Measurements from ENCODE around the gene ARFIP1. TPM values are rescaled to one million over a fixed set of nuclear protein-coding genes. Genes with fewer than 3 reads are reported as not detected.

Gene ARFIP1
- total RNA-seq, 1 donor from 2014 or later, result 32.5 TPM

DNA sequence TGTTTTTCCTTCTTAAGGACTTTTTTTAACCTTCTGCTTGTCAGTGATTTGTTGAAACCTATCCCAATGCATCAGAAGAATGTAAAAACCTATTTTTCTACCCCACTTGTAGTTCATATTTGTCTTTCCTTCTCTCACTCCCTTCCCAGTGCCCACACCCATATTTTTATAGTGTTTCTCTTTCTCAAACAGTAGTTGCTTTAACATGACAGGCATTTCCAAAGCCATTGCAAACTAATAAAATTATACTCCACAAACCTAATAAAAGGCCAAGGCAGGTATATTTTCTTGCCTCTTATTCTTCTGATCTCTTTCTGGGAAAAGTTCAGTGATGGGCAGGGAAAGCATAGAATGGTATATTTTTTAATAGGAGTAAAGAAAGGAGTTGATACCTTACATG, 120.6 kb downstream of the ARFIP1 start:
- no peaks in the 10 kb centered on the region for H3K27me3 Mint-ChIP-seq
- H3K4me1 Mint-ChIP-seq (ENCODE audit: unreplicated experiment), result no peaks in the 10 kb centered on the region
- H3K9me3 Mint-ChIP-seq, result no peaks in the 10 kb centered on the region
- no peak for DNase-seq (ENCODE audit: extremely low spot score, unreplicated experiment)
- peaks cover 29% of the 10 kb centered on the region for H3K36me3 Mint-ChIP-seq
- H3K4me3 Mint-ChIP-seq, result no peak overlapping the region
- H3K27ac Mint-ChIP-seq, result no peak overlapping the region
- TF ChIP-seq, protein P1, sequence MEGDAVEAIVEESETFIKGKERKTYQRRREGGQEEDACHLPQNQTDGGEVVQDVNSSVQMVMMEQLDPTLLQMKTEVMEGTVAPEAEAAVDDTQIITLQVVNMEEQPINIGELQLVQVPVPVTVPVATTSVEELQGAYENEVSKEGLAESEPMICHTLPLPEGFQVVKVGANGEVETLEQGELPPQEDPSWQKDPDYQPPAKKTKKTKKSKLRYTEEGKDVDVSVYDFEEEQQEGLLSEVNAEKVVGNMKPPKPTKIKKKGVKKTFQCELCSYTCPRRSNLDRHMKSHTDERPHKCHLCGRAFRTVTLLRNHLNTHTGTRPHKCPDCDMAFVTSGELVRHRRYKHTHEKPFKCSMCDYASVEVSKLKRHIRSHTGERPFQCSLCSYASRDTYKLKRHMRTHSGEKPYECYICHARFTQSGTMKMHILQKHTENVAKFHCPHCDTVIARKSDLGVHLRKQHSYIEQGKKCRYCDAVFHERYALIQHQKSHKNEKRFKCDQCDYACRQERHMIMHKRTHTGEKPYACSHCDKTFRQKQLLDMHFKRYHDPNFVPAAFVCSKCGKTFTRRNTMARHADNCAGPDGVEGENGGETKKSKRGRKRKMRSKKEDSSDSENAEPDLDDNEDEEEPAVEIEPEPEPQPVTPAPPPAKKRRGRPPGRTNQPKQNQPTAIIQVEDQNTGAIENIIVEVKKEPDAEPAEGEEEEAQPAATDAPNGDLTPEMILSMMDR (conservative IDR thresholded peaks at IDR 0.05), result no peak

DNA sequence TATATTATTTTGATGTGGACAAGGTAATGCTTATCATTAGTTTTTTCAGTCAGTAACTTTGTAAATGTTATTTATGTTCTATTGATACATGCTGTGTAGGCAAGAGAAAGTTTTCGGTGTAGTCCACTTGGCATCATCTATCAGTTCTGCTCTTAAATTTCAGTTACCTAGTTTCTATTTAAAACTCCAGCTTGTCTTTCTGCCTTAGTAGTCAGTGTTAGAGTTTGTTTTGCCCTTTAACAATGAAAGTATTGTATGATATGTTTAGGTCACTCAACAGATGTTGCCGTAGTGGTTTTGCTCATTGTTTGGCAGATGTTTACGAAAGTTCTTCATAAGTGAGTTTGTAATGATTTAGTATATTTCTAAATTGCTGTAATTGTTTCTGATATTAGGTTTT, 121.5 kb downstream of the ARFIP1 start:
- Mint-ChIP-seq H3K4me1 (ENCODE audit: unreplicated experiment) (no peaks in the 10 kb centered on the region), H3K4me3 (no peak overlapping the region), H3K27me3 (no peaks in the 10 kb centered on the region), H3K27ac (no peak overlapping the region), H3K9me3 (no peaks in the 10 kb centered on the region), H3K36me3 (peaks cover 25% of the 10 kb centered on the region)
- TF ChIP-seq, protein P1 (conservative IDR thresholded peaks at IDR 0.05), result no peak
- DNase-seq (ENCODE audit: extremely low spot score, unreplicated experiment), result no peak

DNA sequence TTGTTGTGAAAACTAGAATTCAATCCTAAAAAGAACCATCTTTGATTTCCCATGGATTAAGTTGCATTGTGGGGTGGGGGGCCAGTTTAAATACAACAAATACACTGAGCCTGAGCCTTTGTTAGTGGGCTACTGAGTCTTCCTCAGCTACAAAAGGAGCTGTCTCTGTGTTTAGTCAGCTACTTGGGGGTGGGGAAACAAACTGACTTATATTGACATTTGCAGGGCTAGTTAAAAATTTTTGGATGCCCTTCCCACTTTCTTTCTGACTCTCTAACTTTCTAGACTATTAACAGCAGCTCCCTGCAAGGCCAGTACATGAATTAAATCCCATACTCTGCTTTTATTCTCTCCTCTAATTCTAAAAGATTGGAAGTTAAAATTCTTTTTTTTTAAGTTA, 123.9 kb downstream of the ARFIP1 start:
- TF ChIP-seq, protein P1 (conservative IDR thresholded peaks at IDR 0.05), result no peak
- Mint-ChIP-seq H3K27ac (no peak overlapping the region), H3K4me3 (no peak overlapping the region), H3K36me3 (peaks cover 26% of the 10 kb centered on the region), H3K27me3 (no peaks in the 10 kb centered on the region), H3K4me1 (ENCODE audit: unreplicated experiment) (no peaks in the 10 kb centered on the region), H3K9me3 (no peaks in the 10 kb centered on the region)
- DNase-seq (ENCODE audit: extremely low spot score, unreplicated experiment), result no peak

DNA sequence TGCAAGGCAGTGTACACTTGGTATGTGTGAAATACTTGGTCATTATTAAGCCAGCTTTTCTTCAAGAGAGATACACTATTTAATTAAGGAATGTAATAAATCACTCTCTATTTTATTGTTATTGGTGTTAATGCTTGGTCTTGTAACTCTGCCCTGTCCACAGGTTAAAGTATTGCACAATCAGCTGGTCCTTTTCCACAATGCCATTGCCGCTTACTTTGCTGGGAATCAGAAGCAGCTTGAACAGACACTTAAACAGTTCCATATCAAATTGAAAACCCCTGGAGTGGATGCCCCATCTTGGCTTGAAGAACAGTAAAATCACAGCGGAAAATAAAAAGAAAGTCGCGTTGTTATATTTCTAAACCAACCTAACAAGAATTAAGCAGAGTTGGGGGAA, 130.1 kb downstream of the ARFIP1 start:
- no peak for DNase-seq (ENCODE audit: extremely low spot score, unreplicated experiment)
- TF ChIP-seq, protein P1 (conservative IDR thresholded peaks at IDR 0.05), result no peak
- Mint-ChIP-seq H3K27me3 (no peaks in the 10 kb centered on the region), H3K36me3 (peaks cover 30% of the 10 kb centered on the region), H3K9me3 (no peaks in the 10 kb centered on the region), H3K4me3 (no peak overlapping the region), H3K27ac (no peak overlapping the region), H3K4me1 (ENCODE audit: unreplicated experiment) (no peaks in the 10 kb centered on the region)

DNA sequence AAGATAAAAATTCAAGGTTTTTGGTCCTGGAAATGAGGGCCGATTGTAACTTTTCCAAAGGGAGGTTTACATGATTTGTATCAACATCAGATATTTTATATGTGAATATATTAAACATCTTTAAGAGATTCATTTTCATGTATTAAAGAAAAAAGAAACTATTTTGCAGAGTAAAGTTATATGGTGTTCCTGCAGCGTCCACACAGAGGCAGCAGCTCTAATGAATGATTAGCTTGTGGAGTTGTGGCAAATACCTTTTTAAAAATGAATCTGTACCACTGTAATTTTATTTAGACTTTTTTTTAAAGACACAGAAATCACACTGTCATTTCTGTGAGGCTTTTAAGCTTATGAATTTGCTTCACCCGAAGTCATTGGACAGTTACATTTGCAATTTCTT, 130.8 kb downstream of the ARFIP1 start:
- DNase-seq (ENCODE audit: extremely low spot score, unreplicated experiment), result no peak
- H3K4me3 Mint-ChIP-seq, result no peak overlapping the region
- H3K27ac Mint-ChIP-seq, result no peak overlapping the region
- TF ChIP-seq, protein P1 (conservative IDR thresholded peaks at IDR 0.05), result peak; percentile 24
- peaks cover 30% of the 10 kb centered on the region for H3K36me3 Mint-ChIP-seq
- no peaks in the 10 kb centered on the region for H3K9me3 Mint-ChIP-seq
- no peaks in the 10 kb centered on the region for H3K27me3 Mint-ChIP-seq
- H3K4me1 Mint-ChIP-seq (ENCODE audit: unreplicated experiment), result no peaks in the 10 kb centered on the region

Data from type B pancreatic cell (in vitro differentiated cells).